Stimulated activated CD4-positive, alpha-beta T cell treated with anti-CD3 and anti-CD28 coated beads, Interleukin-15, amount 100 ng/mL, for 1 hour (primary cell): ENCODE data around the gene PPP2R2C.

Experiments
- DNase-seq, 2 donors: peaks; one replicate each; pipeline ENCODE4 v3.0.0-alpha.2; 2020; ENCODE audit warnings: low read depth in 1 of 2, low spot score in 1 of 2

The PPP2R2C gene

DNA sequence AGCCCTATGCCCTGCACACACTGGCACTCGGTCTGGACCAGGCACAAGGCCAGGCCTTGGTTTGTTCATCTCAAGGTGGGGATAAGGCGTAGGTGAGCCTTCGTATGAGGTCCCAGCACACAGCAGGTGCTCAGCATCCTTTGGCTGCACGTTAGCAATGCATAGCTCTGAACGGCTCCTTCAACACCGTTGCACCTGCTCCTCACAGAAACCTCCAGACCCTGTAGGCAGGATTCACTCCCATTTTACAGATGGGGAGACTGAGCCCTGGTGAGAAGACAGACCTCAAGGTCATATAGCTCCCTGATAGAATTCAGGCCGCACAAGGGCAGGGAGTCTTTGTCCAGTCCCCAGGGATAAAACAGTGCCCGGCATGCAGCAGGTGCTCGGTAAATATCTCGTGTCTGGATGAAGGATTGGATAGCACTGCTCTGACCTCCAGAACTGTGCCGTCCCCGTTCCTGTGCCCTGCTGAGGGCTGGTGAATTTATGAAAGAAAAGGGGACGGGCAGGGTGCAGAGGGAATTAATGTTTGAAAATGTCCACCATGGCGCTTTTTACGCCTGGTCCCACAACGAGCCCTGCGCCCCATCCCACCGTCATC lies 2.4 kb downstream of the PPP2R2C start:
- no peak for DNase-seq

DNA sequence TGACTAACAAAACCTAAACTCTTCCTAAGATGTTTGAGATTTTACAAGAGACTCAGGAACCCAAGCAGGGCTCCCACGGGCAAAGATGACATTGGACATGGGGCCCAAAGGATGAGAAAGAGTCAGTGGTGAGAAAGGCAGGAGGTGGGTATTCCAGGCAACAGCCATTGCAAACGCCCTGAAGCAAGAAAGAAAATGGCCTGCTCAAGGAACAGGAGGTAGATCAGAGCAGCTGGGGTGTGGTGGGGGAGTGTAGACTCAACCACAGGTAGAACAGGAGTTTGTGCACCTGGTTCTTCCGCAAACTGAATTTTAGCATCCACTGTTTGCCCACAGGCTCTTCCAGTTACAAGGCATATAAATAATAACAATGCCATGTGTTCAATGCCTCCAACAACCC lies 3.3 kb downstream of the PPP2R2C start:
- no peak for DNase-seq

DNA sequence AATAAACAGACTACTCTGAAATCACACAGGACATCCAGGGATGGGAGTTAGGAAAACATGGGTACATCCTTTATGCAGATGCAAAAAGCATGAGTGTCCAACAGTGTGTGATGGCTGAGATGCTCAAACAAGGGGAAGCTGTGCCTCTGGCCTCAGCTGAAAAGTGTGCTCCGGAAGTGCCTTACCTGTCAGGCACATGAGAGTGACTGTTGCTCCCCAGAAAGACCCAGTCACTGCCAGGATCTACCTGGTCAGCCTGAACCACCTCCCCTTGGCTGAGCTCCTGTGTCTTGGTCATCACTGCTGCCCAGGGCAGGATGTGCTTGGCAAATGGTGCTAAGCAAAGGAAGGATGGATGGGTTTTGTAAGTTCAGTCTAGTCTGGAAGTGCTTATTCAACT lies 4.0 kb downstream of the PPP2R2C start:
- no peak for DNase-seq

DNA sequence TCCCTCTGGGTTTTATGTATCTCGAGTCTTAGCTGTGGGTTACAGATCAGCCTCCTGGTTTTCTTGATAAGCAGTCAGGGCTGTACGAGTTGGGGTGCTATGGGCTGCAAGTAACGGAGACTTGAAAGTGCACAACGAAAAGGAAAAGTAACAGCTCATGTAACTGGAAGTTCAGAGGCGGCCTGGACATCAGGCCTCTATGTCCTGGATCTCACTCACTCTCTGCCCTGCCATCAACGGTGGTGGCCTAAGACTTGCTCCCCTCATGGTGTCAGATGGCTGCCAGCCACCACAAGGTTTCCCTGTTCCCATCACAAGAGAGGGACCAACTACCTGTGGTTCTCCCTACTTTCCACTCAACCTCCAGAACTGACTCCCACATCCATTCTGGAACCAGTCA lies 4.8 kb downstream of the PPP2R2C start:
- no peak for DNase-seq

DNA sequence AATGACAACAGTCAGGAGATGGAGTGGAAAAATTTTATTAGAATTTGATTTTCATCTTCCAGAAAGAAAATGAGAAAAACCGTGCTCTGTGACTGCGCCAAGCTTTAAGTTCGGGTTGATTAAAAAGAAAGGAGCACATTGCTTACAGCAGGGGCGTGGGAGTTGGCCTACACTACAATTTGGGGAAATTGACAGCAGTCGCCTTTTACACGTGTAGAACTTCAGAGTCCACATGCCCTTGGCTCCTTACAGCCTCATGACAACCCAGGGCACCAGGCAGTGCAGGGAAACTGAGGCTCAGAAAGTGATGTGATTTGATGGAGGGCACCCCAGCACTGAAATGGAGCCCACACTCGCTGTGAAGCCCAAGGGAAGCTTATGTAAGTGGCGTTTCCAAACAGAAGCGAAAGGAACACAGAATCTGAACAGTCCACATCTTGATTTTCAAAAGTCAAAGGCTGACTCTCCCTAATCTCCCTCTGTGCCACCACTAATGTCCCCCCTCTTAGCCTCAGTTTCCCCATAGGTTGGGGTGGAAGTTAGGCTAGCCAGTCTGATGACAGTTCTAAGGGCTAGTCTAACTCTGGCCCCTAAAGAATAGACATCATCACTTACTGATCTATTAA lies 5.5 kb downstream of the PPP2R2C start:
- no peak for DNase-seq

DNA sequence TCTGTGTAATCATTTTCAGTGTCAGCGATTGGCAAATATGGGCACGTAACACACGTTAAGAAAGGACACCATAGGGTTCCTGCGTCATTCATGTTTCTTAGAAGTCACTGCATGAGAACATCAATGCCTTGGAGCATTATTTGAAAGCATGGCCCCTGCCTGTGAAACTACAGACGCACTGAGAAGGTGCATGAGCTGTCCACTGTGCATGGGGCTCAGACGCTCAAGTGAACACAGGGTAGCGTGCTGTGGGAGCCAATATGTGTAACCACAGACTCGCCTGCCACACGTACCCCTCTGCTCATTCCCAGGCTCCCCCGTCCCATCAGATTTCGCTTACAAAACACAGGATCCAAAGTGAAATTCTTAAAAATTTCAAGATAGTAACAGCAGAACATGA lies 6.5 kb downstream of the PPP2R2C start:
- DNase-seq, result no peak

DNA sequence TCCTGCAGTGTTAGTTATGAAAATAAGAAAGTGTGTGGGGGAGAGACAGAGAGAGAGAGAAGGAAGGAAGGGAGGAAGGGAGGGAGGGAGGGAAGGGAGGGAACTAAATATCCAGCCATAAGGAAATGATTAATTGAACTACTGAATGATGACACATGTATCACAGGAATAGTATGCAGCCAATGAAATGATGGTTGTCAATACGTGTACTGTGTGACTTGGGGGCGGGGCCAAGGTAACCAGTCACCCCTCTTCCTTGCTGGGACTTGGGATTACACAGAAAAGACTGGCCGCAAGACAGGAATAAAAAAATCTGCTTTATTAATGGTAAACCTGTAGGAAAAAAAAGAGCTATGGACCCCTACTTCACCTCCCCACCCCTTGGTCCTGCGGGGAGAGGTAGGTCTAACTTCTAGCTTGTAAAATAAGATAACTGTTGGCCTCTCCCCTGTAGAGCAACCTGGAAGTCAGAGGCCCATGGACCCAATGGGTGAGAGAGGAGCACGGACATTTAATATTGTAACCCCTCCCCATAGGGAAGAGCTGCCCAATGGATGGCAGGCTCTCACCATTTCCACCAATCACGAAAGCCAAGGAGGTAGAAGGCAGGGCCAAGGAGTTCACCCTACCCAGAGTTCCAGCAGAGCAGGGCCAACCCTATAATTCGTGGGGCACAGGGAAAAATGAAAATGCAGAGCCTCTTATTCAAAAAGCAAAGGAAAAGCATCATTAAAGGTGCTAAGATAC lies 7.4 kb downstream of the PPP2R2C start:
- DNase-seq, result no peak

DNA sequence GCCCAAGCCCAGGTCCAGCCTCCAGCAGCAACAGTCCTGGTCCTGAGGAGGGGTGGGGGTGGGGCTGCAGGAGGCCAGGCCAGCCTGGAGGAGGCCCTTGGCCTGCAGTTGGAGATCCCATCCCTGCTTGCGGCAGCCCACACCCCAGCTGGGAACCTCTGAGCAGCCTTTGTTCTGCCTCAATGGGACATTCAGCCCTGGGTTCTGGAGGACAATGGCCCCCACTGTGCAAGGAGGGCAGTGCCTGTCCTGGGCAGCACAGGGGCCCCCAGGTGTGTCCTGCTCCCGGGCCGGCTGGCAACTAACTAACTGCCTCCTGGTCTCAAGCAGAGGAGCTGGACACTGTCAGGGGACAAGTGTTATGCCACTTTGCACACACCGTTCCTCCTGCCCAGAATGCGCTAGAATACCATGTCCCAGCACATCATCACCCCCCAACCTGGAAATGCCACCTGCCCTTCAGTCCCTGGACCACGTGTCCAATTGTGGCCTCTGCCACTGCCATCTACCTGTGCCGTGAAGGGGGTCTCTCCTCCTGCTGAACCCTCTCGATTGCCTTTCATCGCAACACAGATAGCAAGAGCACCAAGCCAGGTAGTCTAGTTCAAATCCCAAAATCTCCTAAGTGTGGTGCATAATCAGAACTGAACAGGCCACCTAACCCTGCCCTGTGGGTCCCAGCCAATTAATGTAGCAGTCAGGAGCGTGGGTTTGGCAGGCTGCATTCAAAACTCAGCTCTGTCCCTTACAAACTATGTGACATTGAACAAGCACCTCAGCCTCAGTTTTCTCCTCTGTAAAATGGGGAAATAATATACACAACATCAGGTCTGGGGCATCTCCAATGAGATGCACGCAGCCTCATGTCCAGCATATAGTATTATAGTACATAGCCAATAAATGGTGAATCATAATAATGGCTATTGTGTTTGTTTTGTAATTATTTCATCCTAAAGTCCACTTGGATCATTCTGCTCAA lies 8.8 kb downstream of the PPP2R2C start:
- DNase-seq, result no peak

DNA sequence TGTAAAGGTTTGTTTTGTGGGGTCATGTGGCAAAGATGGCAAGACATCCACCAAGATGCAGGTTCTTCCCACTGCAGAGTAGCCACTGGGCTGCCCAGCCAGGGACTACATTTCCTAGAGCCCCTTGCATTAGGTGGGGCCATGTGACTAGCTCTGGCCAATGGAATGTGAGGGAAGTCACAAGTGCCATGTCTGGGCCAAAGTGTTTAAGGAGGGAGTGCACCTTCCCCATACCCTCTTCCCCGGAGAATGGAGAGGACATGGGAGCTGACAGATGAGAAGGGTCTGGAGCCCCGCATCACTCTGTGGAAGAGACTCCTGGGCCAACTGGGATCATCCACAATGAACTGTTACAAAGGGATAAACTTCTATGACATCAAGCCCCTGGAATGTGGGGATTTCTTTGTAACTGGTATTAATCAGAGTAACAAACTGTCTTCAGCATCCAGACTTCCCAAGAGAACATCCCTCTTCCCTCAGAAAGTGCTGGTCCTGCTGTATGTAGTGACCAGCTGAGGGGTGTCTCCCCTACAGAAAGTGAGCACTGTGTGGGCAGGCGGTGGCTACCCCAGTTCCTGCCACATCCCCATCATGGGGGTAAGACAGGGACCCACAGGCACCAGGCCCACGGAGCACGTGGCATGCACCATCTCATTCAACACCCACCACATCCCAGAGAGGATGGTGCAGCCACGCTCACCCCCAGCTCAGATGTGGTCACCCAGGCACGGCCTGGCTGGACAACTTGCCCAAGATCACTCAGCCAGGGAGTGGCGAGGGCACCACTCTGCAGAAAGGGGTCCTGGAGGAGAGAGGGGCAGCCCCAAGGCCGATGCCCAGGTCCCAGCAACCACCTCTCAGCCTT lies 10.9 kb downstream of the PPP2R2C start:
- DNase-seq, result no peak

DNA sequence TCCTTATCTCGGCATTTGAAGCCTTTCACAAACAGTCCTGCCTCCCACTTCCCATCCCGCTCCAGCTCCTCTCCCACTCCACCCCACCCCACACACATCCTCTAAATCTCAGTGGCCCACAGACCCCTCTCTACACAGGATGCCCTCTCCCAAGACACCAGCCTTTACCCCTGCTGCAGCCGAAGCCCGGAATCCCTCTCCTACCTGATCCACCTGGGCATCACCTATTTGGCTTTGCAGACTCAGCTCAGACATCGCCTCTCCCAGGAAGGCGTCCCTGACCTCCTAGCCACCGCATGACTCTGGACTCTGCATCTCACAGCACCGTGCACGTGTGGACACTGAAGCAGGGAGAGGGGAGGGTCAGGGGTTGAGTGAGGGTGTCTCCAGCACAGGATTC lies 11.5 kb downstream of the PPP2R2C start:
- no peak for DNase-seq

DNA sequence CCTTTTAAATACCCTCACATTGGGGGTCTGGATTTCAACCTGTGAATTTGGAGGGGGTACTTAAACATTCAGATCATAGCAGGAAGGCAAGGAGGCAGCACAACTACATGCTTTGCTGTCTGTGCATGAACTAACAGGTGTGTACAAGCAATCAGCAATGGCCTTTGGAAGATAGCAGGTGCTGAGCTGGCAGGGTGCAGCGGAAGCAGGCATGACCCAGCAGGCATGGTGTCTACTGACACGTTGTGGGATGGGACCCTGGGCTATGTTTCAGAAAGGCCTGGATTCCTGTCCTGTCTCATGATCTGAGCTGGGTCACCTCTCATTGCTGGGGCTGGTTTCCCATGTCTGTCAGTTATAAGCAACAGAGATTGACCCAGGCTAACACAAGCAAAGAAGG lies 13.9 kb downstream of the PPP2R2C start:
- no peak for DNase-seq

DNA sequence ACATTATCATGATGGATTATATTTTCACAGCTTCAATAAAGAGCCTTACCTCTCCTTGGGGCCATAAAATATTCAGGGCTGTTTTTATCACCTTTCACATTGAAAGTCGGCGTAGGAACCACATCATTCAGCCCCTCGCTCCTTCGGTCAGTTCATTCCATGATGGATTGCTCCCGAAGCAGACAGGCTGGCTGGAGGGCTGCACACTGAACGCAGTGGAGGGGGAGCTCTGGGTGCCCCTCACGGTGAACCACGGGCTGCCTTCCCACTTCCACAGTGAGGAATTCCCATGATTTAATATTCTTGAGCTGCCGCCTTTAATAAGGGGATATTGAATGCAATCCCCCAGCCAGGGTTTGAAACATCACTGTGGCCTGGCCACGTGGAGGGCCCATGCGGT lies 16.0 kb downstream of the PPP2R2C start:
- DNase-seq, result no peak

DNA sequence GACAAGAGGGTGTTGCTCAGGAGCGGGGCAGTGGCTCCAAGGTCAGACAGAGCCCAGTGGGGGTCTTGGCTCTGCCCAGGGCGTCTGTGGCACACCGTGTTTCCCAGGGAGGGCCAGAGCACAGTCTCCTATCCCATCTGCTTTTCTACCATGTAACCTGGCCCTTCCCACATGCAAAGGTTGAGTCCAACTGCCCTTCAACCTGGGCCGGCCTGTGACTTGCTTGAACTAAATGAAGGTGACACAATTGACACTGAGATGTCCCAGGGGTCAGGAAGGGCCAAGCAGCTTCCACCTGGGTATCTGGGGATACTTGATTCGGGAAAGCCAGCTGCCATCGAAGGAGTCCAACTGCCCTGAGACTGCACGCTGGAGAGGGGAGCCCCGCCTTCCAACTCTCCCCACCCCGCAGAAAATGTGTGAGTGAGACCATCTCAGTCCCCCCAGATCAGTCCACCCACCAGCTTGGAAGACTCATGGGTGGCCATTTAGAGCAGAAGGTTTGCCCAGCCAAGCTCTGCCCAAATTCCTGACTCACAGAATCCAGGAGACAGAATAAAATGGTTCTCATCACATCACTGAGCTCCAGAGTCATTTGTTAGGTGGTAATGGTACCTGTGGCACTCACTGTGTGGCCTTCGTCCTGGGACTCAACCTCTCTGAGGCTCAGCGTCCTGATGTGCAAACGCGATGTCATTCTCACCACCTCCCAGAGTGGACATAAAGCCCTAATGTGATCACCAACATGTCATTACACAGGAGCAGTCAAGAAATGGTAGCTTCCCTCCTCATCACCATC lies 18.1 kb downstream of the PPP2R2C start:
- DNase-seq, result no peak

DNA sequence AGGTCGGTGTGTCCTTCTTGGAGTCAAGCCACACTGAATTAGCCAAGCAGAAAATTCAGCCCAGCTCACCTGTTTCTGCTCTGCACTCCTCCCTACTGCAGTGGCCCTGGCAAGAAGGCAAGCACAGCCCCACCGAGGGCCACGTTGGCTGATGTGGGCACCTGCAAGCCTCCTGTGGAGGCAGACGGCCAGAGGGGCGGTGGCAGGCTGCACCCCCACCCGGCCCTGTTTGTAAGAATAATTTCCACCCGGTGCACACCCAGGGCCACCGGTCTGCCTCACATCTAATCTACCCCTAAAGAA lies 18.8 kb downstream of the PPP2R2C start:
- no peak for DNase-seq

DNA sequence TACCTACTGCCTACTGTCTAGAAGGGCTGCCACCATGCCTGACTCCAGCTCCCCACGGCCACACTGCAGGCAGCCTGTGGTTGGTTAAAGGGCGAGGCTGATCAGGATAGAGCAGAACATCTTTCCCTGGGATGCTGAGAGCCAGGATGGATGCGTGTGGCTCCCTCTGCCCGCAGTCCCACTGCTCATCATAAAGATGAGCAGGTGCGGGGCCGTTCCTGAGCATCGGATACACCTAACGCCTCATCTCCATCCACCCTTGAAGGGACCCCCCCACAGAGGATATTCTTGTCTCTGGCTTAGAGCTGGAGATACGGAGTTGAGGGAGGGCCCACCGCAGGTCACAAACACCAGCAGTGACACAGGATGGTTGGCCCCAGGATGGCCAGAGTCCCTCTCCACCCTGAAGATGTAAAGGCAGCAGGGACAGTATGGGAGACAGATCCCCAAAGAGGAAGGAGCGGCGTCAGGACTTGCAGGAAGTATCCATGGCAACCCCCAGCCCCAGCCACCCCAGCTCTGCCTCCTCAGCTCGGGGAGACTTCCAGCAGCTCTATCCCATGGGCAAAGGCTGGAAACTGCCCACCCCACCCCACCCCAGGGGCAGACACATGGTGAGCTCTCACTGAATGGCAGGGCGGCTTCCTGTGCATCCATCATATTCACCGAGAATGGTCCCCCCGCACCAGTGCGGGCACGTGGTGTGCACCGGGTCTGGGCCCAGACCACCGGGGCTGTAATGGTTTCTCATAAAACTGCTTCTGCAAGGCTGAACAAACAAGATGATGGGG lies 19.3 kb downstream of the PPP2R2C start:
- no peak for DNase-seq

DNA sequence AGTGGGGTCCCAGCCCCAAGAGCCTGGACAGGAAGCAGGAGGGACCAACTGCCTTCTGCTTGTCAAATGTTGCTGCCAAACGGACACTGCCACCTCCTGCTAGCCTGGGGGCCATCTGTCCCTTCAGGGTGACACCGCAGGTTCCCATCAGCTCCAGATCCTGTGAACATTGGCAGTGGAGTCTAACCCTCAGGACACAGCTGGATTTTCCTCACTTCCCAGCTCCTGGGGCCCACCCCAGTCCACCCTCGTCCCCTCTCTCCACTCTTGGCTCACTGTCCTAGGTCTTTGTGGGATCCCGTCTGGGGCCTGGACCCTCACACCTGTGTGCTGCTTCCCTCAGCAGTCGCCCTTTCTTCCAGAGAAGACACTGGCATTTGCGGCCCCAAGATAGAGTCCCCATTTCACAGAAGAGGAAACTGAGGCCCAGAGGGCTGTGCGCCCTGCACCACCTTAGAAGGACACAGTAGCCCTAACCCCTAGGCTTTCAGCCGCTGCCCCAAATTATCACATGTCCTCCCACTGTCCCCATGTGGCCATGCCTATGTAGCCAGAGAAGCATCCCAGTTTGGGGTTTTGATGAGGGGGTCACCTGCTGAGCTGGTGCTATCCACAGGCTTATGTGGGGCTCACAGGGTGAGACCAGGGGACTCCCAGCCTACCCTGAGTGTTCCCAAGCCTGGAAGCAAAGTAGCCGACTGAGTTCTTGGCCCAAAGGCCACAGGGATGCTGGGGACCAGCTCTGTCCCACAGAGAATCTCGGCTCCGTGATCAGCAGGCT lies 20.1 kb downstream of the PPP2R2C start:
- DNase-seq, result no peak

DNA sequence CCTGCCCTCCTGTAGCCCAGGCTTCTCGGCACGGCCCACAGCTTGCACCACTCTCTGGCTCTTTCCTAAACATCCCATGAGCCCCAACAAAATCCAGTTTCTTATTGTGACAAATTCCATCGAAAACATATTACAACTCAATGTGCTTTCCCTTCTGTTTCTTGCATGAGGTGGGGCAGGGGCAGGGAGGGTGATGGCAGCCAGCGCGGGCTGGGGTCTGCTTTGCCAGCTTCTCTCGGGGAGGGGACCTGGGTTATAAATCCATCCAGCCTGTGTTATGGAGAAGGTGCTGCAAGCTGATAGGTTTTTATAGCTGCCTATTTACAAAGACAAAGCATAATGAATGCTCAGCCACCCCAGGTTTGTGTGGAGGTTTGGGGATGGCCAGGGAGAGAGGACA lies 21.1 kb downstream of the PPP2R2C start:
- no peak for DNase-seq

DNA sequence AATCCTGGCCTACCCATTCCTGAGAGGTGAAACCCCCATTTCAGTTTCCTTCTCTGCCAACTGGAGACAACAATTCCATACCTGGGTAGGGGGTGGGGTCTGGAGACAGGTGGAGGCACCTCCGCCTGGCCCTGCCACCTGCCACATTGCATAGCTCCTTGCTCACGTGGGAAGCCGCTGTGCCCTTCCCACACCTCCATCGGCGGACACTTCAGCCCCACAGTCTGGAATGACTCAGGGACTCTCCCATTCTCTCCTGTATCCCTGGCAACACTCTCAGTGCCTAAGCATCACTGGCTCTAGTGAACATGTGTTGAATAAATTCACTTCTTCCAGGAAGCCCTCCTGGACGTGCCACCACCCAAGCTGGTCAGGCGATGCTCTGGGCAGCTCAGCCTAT lies 21.7 kb downstream of the PPP2R2C start:
- no peak for DNase-seq
